HG03460 (cell line): ENCODE results near the gene LACTB.

Source experiments
- ATAC-seq: cut with Tn5 transposase; IDR thresholded peaks from one replicate; pipeline ENCODE4 v1.9.1; 2021; ENCODE audit not compliant: unreplicated experiment

The LACTB gene

DNA sequence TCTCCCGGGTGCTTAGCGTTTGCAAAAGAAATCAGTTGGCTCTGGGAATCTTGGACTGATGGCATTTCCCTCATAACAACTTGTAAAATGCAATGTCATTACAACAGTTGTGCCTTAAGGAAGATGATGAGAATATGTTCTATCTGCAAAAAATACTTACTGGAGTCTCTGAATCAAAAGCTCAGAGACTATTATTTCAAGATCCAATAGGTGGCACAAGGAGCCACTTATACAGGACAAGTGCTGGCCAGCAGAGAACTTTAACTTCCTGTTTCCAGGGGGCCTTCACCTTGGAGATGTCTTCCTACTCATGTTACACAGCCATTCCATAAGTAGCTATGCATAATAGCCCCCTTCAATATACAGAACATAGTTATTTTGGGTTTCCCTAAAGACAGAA, 44.6 kb downstream of the LACTB start:
- ATAC-seq: no peak

DNA sequence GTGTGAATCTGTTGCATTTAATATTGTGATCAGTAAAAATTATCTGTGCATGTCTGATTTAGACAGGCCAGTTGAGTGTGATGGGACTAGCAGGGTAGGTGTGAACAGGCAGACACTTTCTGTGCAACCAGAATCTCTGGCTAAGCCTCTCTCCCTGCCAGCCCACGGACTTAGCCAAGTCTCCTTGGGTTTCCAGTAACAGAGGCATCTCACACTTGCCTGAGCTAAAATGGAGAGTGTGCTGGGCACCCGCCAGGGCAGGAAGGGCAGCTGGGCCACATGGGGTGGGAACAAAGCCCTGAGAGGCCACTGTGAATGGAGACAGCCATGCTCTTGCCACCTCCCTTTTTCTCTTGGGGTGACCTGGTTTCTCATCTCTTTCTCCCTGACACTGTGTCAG, 48.1 kb downstream of the LACTB start:
- ATAC-seq: no peak

DNA sequence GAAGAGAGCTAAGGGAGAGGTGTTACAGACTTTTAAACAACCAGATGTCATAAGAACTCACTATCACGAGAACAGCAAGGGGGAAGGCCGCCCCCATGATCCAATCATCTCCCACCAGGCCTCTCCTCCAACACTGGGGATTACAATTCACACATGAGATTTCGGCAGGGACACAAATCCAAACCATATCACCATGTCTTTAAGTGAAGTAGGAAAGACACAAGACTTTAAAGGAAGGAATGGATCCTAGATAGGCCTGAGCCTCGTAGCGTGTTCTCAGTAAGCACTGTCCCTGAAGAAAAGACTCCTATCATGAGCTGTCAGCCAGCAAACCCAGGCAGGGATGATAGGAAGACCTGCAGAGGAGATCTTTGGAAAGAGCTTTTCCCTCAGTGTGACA, 50.7 kb downstream of the LACTB start:
- no peak for ATAC-seq

DNA sequence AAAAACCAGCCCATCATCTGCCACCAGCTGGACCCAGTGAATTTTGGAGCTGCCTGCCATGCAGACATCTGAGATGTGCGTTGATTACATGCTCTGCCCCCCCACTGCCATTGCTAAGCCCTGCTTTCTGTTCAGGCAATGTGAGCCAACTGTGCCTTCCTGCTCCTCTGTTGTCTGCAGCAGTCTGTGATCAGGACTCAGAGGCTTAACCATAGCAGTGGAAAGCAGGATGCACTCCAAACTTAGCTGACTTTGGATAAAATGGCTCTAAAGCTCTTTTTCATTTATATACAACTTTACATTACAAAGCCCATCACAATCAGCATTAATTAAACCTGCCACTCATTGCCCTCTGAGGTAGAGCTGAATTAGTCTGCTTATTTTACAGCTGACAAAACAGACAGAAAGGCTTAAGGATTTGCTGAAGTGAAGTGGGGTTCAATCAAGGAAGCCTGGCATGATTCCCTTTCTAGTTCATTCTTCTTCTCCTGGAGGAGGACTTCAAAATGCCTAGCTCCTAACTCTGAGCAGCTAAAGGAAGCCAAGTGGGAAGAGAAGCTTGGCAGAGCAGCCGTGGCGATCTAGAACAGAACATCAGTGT, 51.3 kb downstream of the LACTB start:
- no peak for ATAC-seq

DNA sequence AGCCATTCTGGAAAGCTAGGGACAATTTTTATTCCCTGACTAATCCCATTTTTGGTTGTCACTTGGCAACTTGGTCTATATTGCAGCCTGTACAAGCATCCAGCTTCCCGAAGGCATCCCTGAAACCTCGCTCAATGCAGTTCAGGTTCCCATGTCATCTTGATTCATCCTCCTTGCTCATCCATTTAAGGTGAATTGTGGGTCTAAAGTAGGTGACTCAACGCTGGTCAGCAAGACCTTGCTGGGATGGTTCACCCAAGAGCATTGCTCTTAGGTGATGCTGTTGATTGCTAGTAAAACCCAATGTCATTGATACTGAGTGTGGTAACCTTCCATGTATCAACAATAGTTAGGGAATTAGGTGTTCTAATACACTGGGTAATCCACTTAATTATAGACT, 54.6 kb downstream of the LACTB start:
- ATAC-seq: no peak

DNA sequence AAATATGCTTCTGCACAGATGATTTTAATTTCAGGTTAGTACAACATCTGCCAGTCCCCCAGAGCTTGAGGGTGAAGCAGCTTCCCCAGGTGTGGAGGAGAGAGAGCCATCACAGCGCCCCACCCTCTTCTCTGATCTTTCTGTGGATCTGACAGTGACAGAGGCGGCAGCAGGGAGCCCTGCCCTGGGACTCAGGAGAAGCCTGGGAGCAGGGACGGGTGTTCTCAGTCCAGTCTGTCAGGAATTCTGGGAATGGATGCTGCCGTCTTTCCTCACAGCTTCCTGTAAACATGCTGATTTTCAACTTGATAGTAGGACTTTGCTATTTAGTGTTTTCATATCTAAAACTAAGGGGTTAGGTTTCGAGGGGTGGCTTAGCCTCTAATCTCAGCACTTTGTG, 56.4 kb downstream of the LACTB start:
- ATAC-seq: no peak

DNA sequence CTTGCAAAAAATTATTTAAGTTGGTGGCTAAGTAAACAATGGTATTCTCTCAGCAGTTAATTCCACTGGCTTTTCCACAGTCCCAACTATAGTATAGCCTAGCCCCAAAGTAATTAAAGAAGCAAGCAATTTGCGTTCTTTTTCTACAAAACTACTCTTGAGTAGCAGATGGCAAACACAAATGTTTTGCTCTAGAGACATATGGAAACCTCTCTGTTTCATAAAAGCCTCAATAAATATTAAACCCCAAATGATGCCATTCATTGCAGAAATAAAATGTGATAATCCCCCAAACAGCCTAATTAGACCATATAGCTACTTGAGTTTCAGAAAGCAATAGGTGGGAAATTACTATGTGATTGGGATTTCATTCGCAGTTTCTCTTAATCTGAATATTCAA, 59.1 kb downstream of the LACTB start:
- ATAC-seq: no peak

DNA sequence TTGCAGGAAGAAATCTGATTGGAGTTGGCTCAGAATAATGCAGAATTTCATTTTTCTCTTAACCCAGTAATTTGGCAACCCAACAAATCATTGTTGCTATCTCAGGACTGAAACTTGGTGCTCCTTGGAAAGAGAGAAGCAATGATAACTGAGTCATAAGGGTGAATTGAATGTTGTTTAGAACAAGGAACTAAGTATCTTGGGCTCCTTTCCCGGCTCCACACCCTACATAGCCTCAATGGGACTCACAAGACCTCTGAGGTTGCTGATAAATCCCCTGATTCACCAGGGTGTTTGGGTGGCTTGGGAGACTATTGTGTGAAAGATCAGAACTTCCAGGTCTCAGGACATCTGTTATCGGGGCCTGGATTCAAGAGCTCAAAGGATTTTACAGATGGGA, 60.0 kb downstream of the LACTB start:
- ATAC-seq: no peak

DNA sequence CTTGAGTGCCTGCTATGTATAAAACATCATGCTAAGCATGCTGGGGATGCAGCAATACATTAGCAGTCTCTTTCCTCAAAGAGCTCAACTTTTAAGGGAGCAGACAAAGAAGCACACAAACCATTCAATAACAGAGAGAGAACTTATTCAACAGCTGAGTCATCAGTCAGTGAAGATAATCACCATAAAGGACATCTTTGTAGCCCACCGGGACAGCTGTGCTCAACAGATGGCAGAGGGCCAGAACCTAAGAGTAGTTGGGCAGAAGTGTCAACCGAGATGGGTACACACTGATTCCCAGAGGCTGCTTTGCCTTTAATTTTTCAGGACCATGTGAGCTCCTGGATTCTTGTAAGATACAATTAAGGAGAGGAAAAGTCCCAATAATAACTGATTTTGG, 63.5 kb downstream of the LACTB start:
- no peak for ATAC-seq

DNA sequence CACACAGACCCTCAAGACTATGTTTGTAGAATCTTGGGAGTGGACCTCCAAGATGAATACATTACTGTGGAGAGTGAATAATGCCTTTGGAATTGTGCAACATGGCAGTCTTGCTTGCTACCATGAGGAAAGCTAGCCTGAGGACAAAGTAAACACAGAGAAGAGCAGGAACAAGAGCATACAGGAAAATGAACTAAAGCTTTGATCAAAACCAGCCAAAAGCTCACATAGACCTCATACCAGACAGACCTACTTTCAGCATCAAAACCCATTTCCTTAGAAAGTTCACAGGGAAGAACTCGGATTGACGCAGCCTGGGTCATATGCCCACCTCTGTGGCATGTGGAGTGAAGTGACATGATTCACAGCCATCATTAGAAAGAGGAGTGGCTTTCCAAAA, 64.4 kb downstream of the LACTB start:
- ATAC-seq: no peak

DNA sequence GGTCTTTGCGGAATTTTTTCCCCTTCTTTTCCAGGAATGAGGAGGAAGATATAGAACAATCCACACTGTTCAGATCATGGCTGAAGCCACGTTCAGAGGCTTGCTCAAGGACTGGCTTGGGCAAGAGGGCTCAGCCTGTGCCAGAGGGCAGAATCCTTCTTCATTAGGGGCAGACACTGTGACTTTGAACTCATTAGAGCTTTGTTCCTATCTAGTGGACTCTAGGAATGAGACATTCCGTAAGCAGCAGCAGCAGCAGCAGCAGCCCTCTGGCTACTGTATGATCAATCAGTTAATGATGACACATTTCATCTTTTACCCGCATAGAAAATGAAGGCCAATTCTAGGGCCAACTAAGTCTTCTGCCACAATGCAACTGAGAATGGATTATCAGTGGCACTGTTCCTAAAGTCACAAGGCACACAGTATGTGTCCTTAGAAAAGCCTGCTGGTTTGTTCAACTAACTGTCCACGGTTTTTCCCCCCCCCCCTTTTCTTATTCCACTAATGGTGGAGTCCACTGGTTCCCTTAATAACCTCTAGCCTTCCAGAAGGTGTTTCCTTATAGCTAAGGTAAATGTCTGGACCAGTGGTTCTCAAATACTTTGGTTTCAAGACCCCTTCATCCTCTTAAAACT, 66.0 kb downstream of the LACTB start:
- no peak for ATAC-seq

DNA sequence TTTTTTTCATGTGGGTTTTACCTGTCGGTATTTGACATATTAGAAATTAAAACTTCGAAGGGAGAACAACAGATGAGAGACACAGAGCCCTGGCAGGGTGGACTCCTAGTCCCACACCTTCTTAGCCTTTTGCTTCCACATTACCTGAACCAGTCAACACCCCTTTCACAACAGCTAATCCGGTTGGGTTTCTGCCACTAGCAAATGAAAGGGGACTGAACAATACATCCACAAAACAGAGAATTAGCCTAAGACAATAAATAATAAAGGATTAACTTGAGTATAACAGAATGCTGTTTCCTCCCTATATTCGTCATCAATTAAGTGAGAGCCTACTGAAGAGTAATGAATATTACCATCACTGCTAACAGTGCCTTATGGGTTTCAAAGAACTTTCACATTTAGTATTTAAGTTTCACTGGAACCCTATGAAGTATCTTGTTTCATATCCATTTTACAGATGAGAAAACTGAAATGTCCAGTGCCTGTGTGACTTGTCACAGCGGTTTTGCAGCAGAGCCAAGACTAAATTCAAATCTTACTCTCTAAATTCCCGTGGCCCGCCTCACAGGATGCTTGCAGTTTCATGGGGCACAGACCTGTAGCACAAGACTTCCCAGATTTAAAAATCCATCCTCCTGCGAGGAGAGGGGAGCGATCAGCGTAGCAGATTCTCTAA, 66.7 kb downstream of the LACTB start:
- ATAC-seq: peak; percentile 1

DNA sequence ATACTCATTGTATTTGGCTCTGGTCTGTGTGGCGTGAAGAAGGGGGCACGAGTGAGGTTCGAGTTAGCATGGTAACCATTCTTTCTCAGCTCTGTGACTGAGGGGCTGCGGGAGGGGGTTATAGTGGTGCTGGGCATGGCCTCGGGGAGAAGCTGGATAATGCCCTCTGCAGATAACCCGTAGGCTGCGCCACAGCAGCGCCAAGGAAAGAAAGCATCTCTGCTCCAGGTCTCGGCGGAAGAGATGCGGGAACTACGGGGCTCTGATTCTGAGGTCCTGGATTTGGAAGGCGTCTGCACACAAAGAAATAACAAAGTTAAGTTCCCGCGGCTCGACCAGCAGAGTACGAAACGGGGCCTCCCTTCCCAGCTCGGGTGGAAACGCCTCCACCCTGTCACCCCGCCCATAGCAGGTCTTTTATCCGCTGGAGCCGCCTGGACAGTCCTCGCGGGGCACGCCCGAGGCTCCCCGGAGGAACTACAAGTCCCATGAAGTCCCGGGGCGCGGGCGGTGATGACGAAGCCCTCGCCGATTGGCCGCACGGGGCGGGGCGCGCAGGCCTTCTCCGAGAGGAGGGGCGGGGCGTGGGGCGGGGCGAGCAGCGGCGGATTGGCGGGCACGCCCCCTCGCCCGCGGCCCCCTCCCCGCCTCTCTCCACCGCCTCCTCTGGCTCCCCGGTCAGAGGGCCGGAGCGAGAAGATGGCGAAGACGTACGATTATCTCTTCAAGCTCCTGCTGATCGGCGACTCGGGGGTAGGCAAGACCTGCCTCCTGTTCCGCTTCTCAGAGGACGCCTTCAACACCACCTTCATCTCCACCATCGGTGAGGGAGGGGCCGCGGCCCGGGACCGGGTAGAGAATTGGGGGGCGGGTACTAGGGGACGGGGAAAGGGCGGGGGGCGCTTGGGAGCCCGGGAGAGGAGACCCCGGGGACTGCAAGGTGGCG, 67.5 kb downstream of the LACTB start, which contains the start of gene RAB8B:
TSS of gene RAB8B (plus strand) at position 681 of the 946 bp plus-strand sequence. CDS start at position 700, 19 bp downstream.
- peak; percentile 73 for ATAC-seq

DNA sequence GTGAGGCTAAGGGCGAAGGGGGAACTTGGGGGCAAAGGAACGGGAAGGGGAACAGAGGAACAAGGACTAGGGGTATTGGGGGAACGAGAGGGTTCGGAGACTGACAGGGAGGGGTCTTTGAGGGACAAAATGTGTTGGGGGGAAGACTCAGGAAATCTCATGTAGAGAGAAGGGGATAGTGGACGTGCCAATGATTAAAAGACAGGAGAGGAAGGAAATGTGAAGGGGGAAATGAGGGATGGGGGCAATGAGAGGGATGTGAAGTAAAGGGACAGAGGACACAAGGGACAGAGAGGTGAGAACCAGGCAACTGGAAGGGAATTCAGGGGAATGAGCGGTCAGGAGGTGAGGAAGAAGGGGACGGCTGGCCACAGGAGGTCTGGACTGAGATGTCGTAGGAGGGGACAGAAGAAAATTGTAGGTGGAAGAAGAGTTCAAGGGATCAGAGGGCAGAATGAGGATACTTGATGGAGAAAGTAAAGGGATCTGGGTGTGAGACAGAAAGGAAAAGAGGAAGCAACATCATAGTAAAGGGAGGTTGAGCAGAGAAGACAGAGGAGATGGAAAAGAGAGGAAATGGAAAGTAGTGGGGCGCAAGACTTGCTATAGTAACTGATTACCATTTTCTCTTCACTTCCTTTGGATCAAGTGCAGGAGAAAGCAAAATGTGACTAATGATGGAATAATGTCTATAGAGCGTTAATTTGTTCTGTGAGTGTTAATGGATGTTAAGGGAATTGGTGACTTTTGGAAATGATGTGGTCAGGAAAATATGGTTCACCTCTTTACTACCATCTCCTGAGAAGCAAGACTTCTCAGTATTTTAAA, 68.5 kb downstream of the LACTB start:
- no peak for ATAC-seq

DNA sequence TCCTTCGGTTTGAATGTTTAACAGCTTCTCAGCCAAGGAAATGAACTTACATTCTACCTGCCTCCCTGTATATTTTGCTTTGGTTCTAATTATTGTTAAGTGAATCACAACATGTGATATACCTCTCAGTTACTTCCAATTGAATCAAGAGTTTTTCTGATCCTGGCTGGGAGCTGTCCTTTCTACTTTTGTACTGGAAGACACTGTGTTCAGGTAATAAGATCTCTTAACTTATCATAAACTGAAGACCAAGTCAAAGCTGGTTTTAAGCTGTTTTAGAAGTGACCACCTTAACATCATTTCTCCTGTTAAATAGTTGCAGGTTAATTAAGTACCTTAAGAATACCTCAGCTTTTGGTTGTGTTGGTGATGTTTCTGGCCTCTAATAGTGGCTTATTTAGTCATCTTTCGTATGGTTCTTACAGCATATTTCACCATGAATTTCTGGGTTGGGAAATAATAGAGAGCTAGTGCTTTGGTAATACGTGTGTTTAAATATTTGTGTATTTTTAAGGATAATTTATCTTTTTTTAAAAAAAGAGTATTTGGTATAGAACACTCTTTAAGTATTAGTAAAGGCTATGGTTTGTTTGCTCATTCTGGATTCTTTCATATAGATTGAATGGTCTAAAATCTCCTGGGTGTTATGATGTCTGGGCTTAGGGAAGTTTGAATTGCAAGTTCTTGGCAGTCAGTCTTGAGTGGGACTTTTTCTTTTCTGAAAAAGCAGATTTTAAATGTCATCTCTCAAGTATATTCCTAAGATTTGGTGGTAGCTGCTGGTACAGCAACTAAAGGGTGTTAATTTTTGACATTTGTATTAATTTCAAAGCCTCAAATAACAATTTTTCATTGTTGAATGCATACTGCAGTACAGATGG, 69.3 kb downstream of the LACTB start:
- ATAC-seq: no peak
